ENCODE measurements around the gene DYRK1B.

Gene DYRK1B

GRCh38 chr19:39792999-39793546 is 40.9 kb downstream of the DYRK1B start:
- TF ChIP-seq CTCF (IDR thresholded peaks at IDR 0.05; ENCODE audit: insufficient read depth, low read length, poor library complexity, severe bottlenecking) = peak; percentile 99
- no peaks in the 10 kb centered on the region for H3K27me3 ChIP-seq (replicated peaks; ENCODE audit: control insufficient read depth, insufficient read depth, low read length)
- DNase-seq (ENCODE audit: extremely low read depth, insufficient read length) = peak; percentile 83

GRCh38 chr19:39788244-39788643 is 45.7 kb downstream of the DYRK1B start:
- no peak for DNase-seq (ENCODE audit: extremely low read depth, insufficient read length)
- Histone ChIP-seq H3K36me3 (ENCODE audit: control insufficient read depth, insufficient read depth, low read length) (no peaks in the 10 kb centered on the region), H3K27me3 (replicated peaks; ENCODE audit: control insufficient read depth, insufficient read depth, low read length) (no peaks in the 10 kb centered on the region), H3K4me3 (replicated peaks; ENCODE audit: low read depth, low read length) (no peak overlapping the region)
- no peak for TF ChIP-seq CTCF (IDR thresholded peaks at IDR 0.05; ENCODE audit: insufficient read depth, low read length, poor library complexity, severe bottlenecking)

More at GRCh38 chr19:39792999-39793546, 40.9 kb downstream of the DYRK1B start:
- Histone ChIP-seq H3K4me3 (replicated peaks; ENCODE audit: low read depth, low read length) (peak overlapping the region; percentile 57), H3K36me3 (ENCODE audit: control insufficient read depth, insufficient read depth, low read length) (no peaks in the 10 kb centered on the region)

GRCh38 chr19:39780894-39781293 is 53.1 kb downstream of the DYRK1B start:
- no peak overlapping the region for H3K4me3 ChIP-seq (replicated peaks; ENCODE audit: low read depth, low read length)
- no peak for TF ChIP-seq CTCF (IDR thresholded peaks at IDR 0.05; ENCODE audit: insufficient read depth, low read length, poor library complexity, severe bottlenecking)
- no peak for DNase-seq (ENCODE audit: extremely low read depth, insufficient read length)
- H3K27me3 ChIP-seq (replicated peaks; ENCODE audit: control insufficient read depth, insufficient read depth, low read length) = no peaks in the 10 kb centered on the region
- no peaks in the 10 kb centered on the region for H3K36me3 ChIP-seq (ENCODE audit: control insufficient read depth, insufficient read depth, low read length)

GRCh38 chr19:39778763-39779162 is 55.2 kb downstream of the DYRK1B start, which contains the start of gene LEUTX:
Gene LEUTX, plus strand, starts transcription at chr19:39778854. Its CDS starts 67 bp downstream, at chr19:39778921.
- TF ChIP-seq CTCF (IDR thresholded peaks at IDR 0.05; ENCODE audit: insufficient read depth, low read length, poor library complexity, severe bottlenecking) = no peak
- no peaks in the 10 kb centered on the region for H3K27me3 ChIP-seq (replicated peaks; ENCODE audit: control insufficient read depth, insufficient read depth, low read length)

More at GRCh38 chr19:39778763-39779162, 55.2 kb downstream of the DYRK1B start, which contains the start of gene LEUTX:
- Histone ChIP-seq H3K4me3 (replicated peaks; ENCODE audit: low read depth, low read length) (no peak within 1 kb of the TSS), H3K36me3 (ENCODE audit: control insufficient read depth, insufficient read depth, low read length) (no peaks in the 10 kb centered on the region)
- peak; percentile 24 for DNase-seq (ENCODE audit: extremely low read depth, insufficient read length)

Measured in GM06990 (cell line).